ENCODE measurements around the gene CAMTA1. TPM values are rescaled to one million over a fixed set of nuclear protein-coding genes. Genes with fewer than 3 reads are reported as not detected.
A peak's percentile ranks its signal among the peaks of the same experiment; 100 is the strongest.

Gene CAMTA1
- polyA plus RNA-seq, 1 of the 3 experiments (the other 2 are of a cell fraction) = 63.1 TPM

DNA sequence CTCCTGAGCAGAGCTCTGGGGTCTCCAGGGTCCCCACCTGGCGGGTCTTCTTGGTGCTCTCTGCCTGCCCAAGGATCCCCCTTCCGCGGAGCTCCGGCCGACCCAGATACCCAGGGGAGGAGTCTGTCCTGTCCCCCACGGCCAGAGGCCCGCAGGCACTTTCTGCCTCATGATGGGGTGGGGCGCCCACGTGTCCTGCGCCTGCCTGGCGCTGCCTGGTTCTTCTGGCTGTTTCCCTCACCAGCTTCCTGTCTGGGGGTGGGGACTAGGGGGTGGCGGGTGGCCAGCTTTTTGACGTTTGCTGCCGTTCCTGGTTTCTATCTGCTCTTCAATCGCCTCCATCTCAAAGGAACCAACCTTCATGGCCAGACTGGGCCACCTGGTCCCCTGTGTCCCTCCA, 672.6 kb downstream of the CAMTA1 start:
- no peaks in the 10 kb centered on the region for H3K9me2 ChIP-seq
- peak; percentile 61 for DNase-seq
- TF ChIP-seq POLR2AphosphoS5 (IDR thresholded peaks at IDR 0.05; ENCODE audit: low read depth, low read length) = no peak
- TF ChIP-seq EP300 (IDR thresholded peaks at IDR 0.05; ENCODE audit: borderline replicate concordance in 1 of 2, low read depth in 1 of 2, low read length in 1 of 2) = peak in 1 of 2 experiments; percentile 46; a peak in 1 of 4 replicates
- TF ChIP-seq, protein P1, sequence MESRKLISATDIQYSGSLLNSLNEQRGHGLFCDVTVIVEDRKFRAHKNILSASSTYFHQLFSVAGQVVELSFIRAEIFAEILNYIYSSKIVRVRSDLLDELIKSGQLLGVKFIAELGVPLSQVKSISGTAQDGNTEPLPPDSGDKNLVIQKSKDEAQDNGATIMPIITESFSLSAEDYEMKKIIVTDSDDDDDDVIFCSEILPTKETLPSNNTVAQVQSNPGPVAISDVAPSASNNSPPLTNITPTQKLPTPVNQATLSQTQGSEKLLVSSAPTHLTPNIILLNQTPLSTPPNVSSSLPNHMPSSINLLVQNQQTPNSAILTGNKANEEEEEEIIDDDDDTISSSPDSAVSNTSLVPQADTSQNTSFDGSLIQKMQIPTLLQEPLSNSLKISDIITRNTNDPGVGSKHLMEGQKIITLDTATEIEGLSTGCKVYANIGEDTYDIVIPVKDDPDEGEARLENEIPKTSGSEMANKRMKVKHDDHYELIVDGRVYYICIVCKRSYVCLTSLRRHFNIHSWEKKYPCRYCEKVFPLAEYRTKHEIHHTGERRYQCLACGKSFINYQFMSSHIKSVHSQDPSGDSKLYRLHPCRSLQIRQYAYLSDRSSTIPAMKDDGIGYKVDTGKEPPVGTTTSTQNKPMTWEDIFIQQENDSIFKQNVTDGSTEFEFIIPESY (IDR thresholded peaks at IDR 0.05; ENCODE audit: borderline replicate concordance, low read depth) = no peak
- no peak for TF ChIP-seq CHD2 (IDR thresholded peaks at IDR 0.05; ENCODE audit: low read length, partially characterized antibody)
- TF ChIP-seq ELF1 (IDR thresholded peaks at IDR 0.05) = no peak
- TF ChIP-seq, protein P2, sequence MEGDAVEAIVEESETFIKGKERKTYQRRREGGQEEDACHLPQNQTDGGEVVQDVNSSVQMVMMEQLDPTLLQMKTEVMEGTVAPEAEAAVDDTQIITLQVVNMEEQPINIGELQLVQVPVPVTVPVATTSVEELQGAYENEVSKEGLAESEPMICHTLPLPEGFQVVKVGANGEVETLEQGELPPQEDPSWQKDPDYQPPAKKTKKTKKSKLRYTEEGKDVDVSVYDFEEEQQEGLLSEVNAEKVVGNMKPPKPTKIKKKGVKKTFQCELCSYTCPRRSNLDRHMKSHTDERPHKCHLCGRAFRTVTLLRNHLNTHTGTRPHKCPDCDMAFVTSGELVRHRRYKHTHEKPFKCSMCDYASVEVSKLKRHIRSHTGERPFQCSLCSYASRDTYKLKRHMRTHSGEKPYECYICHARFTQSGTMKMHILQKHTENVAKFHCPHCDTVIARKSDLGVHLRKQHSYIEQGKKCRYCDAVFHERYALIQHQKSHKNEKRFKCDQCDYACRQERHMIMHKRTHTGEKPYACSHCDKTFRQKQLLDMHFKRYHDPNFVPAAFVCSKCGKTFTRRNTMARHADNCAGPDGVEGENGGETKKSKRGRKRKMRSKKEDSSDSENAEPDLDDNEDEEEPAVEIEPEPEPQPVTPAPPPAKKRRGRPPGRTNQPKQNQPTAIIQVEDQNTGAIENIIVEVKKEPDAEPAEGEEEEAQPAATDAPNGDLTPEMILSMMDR (IDR thresholded peaks at IDR 0.05) = no peak
- TF ChIP-seq RXRA (IDR thresholded peaks at IDR 0.05; ENCODE audit: borderline replicate concordance, low read depth) = no peak
- no peak for TF ChIP-seq FOSL2 (IDR thresholded peaks at IDR 0.05; ENCODE audit: borderline replicate concordance, low read depth)
- no peaks in the 10 kb centered on the region for H3K27me3 ChIP-seq (ENCODE audit: insufficient read depth)
- WGBS (ENCODE audit: low lambda C conversion rate) = 51% methylated on average over 5 of the region's 15 CpGs
- no peaks in the 10 kb centered on the region for H3F3A ChIP-seq (replicated peaks; ENCODE audit: insufficient read depth)
- H3K79me2 ChIP-seq (ENCODE audit: insufficient read depth) = no peaks in the 10 kb centered on the region
- H3K4me1 ChIP-seq (ENCODE audit: control insufficient read depth in 1 of 2, insufficient read depth in 2 of 2, low read depth in 1 of 2, low read length in 1 of 2) = peaks cover 0 to 68% of the 10 kb centered on the region in 2 experiments; a peak in 2 of 4 replicates
- H2AFZ ChIP-seq (ENCODE audit: low read depth) = no peak overlapping the region
- ChIA-PET CTCF (interaction anchor here (0.6 to 2.2 kb wide), 6 partner anchors 17 to 415 kb away, joined by 3 to 7 read pairs (median 4); no protein-coding TSS in a partner anchor), POLR2A (no interaction called here)
- no peaks in the 10 kb centered on the region for H3K36me3 ChIP-seq (replicated peaks in 1 of 2; ENCODE audit: control insufficient read depth in 1 of 2, insufficient read depth in 2 of 2, low read length in 1 of 2)
- H3K4me2 ChIP-seq = no peak overlapping the region
- no peaks in the 10 kb centered on the region for H3K9me3 ChIP-seq
- no peak overlapping the region for H3K4me3 ChIP-seq (ENCODE audit: low read depth in 2 of 2, low read length in 1 of 2)
- H3K9ac ChIP-seq = no peak overlapping the region
- H3K27ac ChIP-seq (ENCODE audit: low read depth in 2 of 2, low read length in 1 of 2) = peak overlapping the region in 1 of 2 experiments; percentile 64; a peak in 2 of 4 replicates
- no peaks in the 10 kb centered on the region for H4K20me1 ChIP-seq (ENCODE audit: insufficient read depth)

DNA sequence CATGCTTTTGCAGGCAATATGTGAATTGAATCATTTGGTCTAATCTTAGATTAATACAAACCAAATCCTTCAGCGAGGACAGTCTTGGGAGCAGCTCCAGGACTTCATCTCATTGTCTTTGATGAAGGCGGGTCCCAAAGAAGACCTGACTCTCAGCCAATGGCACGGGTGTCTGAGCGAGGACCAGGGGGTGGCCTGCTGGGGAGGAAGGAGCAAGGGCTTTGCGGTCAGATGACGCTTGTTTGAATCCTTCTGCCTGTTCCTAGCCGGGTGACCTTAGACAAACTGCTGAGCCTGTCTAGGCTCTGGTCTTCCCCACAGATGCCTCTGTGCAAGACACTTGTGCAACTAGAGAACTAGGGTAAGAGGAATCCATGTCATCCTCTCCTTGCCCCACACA, 673.7 kb downstream of the CAMTA1 start:
- Histone ChIP-seq H3K9me3 (no peaks in the 10 kb centered on the region), H3K9me2 (no peaks in the 10 kb centered on the region), H3K79me2 (ENCODE audit: insufficient read depth) (no peaks in the 10 kb centered on the region), H3K27ac (ENCODE audit: low read depth in 2 of 2, low read length in 1 of 2) (no peak overlapping the region; a peak in 1 of 4 replicates), H3F3A (replicated peaks; ENCODE audit: insufficient read depth) (no peaks in the 10 kb centered on the region), H3K4me3 (ENCODE audit: low read depth in 2 of 2, low read length in 1 of 2) (no peak overlapping the region), H4K20me1 (ENCODE audit: insufficient read depth) (no peaks in the 10 kb centered on the region), H3K36me3 (replicated peaks in 1 of 2; ENCODE audit: control insufficient read depth in 1 of 2, insufficient read depth in 2 of 2, low read length in 1 of 2) (no peaks in the 10 kb centered on the region), H3K9ac (no peak overlapping the region), H2AFZ (ENCODE audit: low read depth) (no peak overlapping the region), H3K27me3 (ENCODE audit: insufficient read depth) (no peaks in the 10 kb centered on the region), H3K4me1 (ENCODE audit: control insufficient read depth in 1 of 2, insufficient read depth in 2 of 2, low read depth in 1 of 2, low read length in 1 of 2) (peaks cover 0 to 71% of the 10 kb centered on the region in 2 experiments; a peak in 2 of 4 replicates), H3K4me2 (no peak overlapping the region)
- WGBS (ENCODE audit: low lambda C conversion rate) = 90% methylated on average over 7 of the region's 7 CpGs
- no peak for DNase-seq
- ChIA-PET POLR2A (no interaction called here), CTCF (interaction anchor here (1.3 to 2.2 kb wide), 2 partner anchors 93 to 416 kb away, joined by 3 to 7 read pairs; no protein-coding TSS in a partner anchor)
- TF ChIP-seq, protein P3, sequence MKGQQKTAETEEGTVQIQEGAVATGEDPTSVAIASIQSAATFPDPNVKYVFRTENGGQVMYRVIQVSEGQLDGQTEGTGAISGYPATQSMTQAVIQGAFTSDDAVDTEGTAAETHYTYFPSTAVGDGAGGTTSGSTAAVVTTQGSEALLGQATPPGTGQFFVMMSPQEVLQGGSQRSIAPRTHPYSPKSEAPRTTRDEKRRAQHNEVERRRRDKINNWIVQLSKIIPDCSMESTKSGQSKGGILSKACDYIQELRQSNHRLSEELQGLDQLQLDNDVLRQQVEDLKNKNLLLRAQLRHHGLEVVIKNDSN (IDR thresholded peaks at IDR 0.05; ENCODE audit: borderline replicate concordance, low read depth) = no peak
- TF ChIP-seq RCOR1 (IDR thresholded peaks at IDR 0.05; ENCODE audit: low read length) (no peak), FOSL2 (IDR thresholded peaks at IDR 0.05; ENCODE audit: borderline replicate concordance, low read depth) (no peak), RAD21 (IDR thresholded peaks at IDR 0.05; ENCODE audit: low read length) (no peak), NRF1 (IDR thresholded peaks at IDR 0.05; ENCODE audit: low read depth, low read length) (no peak), RXRA (IDR thresholded peaks at IDR 0.05; ENCODE audit: borderline replicate concordance, low read depth) (no peak)
- TF ChIP-seq, protein P1 (IDR thresholded peaks at IDR 0.05; ENCODE audit: borderline replicate concordance, low read depth) = no peak
- TF ChIP-seq, protein P4, sequence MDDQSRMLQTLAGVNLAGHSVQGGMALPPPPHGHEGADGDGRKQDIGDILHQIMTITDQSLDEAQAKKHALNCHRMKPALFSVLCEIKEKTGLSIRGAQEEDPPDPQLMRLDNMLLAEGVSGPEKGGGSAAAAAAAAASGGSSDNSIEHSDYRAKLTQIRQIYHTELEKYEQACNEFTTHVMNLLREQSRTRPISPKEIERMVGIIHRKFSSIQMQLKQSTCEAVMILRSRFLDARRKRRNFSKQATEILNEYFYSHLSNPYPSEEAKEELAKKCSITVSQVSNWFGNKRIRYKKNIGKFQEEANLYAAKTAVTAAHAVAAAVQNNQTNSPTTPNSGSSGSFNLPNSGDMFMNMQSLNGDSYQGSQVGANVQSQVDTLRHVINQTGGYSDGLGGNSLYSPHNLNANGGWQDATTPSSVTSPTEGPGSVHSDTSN (IDR thresholded peaks at IDR 0.05) = no peak
- TF ChIP-seq, protein P5, sequence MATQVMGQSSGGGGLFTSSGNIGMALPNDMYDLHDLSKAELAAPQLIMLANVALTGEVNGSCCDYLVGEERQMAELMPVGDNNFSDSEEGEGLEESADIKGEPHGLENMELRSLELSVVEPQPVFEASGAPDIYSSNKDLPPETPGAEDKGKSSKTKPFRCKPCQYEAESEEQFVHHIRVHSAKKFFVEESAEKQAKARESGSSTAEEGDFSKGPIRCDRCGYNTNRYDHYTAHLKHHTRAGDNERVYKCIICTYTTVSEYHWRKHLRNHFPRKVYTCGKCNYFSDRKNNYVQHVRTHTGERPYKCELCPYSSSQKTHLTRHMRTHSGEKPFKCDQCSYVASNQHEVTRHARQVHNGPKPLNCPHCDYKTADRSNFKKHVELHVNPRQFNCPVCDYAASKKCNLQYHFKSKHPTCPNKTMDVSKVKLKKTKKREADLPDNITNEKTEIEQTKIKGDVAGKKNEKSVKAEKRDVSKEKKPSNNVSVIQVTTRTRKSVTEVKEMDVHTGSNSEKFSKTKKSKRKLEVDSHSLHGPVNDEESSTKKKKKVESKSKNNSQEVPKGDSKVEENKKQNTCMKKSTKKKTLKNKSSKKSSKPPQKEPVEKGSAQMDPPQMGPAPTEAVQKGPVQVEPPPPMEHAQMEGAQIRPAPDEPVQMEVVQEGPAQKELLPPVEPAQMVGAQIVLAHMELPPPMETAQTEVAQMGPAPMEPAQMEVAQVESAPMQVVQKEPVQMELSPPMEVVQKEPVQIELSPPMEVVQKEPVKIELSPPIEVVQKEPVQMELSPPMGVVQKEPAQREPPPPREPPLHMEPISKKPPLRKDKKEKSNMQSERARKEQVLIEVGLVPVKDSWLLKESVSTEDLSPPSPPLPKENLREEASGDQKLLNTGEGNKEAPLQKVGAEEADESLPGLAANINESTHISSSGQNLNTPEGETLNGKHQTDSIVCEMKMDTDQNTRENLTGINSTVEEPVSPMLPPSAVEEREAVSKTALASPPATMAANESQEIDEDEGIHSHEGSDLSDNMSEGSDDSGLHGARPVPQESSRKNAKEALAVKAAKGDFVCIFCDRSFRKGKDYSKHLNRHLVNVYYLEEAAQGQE (IDR thresholded peaks at IDR 0.05; ENCODE audit: low read depth, low read length) = no peak
